GM12872 (cell line): ENCODE measurements around the gene RIPOR3.

Experiments used
- TF ChIP-seq, protein P1 (sequence below): IDR thresholded peaks from 3 replicates; pipeline ENCODE4 v1.5.1; 2011; ENCODE audit warnings: low read depth, mild to moderate bottlenecking, low read length, moderate library complexity; ENCODE audit not compliant: insufficient read depth

RIPOR3 gene

DNA sequence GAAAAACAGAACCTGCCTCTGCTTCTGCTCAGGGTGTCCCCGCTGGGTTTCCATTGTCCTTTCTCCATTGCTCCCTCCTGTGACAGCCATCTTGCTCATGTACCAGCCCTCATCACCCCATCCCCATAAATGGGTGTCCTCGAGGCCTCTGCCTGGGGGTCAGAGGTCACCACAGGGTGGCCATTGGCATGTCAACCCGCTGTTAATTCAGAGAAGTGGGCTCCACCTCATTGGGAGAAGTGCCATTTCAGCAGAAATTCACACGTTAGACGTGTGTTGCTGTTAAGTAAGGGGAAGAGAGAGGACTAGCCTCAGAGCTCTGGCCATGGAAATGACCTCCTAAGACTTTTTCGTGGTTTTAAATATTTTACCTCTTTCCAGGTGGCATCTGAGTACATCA lies 109.2 kb downstream of the RIPOR3 start:
- TF ChIP-seq, protein P1, sequence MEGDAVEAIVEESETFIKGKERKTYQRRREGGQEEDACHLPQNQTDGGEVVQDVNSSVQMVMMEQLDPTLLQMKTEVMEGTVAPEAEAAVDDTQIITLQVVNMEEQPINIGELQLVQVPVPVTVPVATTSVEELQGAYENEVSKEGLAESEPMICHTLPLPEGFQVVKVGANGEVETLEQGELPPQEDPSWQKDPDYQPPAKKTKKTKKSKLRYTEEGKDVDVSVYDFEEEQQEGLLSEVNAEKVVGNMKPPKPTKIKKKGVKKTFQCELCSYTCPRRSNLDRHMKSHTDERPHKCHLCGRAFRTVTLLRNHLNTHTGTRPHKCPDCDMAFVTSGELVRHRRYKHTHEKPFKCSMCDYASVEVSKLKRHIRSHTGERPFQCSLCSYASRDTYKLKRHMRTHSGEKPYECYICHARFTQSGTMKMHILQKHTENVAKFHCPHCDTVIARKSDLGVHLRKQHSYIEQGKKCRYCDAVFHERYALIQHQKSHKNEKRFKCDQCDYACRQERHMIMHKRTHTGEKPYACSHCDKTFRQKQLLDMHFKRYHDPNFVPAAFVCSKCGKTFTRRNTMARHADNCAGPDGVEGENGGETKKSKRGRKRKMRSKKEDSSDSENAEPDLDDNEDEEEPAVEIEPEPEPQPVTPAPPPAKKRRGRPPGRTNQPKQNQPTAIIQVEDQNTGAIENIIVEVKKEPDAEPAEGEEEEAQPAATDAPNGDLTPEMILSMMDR = no peak

DNA sequence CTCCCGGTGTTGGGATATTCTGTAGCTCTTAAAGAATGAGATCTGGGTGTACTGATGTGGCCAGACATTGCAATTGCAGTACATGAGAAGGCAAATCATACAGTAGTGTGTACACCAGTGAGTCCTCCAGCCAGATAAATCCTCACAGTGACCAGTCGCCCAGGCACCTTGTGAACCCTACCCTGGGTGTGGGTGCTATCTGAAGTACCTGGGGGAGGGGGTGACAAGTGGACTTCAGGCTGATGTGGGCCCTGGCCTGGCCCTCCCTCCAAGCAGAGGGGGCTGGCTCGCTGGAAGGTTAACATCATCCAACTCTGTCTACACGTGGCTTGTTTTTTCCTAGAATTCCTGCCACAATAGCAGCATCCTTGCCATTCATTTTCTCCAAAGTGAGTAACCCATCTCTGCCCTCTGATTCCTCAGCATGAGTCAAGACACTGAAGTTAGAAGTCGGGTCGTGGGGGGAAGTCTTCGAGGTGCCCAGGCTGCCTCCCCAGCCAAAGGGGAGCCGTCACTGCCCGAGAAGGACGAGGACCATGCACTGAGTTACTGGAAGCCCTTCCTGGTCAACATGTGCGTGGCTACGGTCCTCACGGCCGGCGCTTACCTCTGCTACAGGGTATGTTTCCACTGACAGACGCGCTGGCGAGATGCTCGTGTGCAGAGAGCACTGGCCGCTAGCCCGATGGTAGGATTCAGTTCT lies 110.3 kb downstream of the RIPOR3 start:
- TF ChIP-seq, protein P1 = no peak

DNA sequence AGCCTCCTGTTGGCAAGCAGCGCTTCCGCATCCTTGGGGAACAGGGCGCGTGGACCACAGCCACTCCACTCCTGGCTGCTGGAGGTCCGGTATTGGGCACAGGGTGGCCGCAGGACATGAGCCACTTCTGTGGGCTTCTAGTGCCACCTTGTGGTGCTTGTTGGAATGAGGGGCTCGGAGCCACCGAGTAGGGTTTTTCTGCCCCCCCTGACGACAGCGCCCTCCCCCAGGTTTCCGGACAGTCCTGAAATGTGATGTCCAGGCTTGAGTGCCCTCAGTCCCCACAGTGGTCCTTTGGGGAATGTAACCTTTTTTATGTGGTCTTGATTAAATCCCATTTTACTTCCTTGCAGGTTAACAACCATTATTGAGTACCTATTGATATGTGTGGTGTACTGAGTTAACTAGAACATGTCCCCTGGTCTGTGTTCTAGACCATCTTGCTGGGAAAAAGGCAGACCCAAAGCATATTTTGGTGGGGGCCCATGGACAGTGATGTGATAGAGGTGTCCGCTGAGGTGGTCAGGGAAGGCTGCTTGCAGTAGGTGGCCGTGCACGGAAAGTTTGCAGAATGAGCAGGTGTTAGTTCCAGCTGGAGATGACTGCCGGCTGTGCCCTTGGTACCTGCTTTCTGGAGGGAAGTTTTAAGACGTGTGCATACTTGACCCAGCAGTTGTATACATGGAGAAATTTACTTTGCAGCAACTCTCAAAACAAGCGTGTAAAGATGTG lies 111.2 kb downstream of the RIPOR3 start:
- TF ChIP-seq, protein P1 = peak; percentile 80

DNA sequence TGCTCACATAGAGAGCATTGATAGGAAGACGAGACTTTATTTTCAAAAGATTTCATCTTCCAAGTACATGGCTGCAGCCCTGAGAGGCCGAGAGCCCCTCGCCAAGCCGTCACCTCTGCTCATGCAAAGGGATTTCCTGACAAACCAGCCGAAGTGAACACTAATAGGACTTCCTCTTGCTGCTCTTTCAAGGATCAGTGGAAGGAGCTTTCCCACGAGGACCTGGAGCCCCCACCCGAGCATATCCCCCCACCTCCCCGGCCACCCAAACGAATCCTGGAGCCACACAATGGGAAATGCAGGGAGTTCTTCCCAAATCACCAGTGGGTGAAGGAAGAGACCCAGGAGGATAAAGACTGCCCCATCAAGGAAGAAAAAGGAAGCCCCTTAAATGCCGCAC lies 111.8 kb downstream of the RIPOR3 start:
- TF ChIP-seq, protein P1 = no peak

DNA sequence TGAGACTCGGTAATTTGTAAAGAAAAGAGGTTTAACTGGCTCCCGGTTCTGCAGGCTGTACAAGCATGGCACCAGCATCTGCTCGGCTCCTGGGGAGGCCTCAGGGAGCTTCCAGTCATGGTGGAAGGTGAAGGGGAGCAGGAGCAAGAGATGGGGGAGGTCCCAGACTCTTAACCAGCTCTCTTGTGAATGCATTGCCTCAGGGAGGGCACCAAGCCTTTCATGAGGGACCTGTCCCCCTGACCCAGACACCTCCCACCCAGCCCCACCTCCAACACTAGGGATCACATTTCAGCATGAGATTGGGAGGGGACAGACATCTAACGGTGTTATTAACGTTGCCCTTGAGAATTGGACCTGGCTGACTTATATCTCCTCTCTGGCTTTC lies 112.6 kb downstream of the RIPOR3 start:
- TF ChIP-seq, protein P1 = no peak

DNA sequence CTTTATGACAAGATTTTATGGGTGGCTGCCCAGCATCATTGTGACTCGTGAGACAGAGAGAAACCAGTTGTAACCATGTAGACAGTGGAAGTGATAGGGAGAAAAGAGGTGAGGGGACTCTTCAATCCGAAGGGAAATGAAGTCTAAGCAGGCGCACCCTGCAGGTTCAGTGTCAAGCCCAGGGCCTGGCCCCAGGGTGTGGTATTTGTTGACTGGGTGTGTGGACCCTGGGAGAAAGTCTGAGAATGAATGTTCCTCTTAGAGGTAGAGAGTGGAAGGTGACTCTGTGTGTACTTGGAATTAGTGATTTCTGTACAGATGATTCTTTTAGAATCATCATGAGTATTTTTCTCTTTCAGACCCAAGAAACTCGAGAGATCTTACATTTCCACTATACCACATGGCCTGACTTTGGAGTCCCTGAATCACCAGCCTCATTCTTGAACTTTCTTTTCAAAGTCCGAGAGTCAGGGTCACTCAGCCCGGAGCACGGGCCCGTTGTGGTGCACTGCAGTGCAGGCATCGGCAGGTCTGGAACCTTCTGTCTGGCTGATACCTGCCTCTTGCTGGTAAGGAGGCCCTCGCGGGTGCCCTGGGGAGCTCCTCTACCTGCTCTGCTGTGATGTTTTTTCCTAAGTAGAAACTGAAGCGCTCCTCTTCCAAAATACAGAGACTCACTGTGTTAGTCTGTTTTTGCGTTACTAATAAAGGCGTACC lies 113.1 kb downstream of the RIPOR3 start:
- TF ChIP-seq, protein P1 = no peak
